A549 (cell line): ENCODE data around the gene PPP2R2D. TPM values are rescaled to one million over a fixed set of nuclear protein-coding genes. Genes with fewer than 3 reads are reported as not detected.

Experiments
- ATAC-seq, 2 experiments: fragments of 200-7000 bp in 1 of 2; fragments of >200 bp in 1 of 2; cut with Nextera tagmentation in 1 of 2; cut with Tn5 transposase in 1 of 2; 3 replicates each; pipeline versions ENCODE4 v1.8.0 to v1.9.1; 2018 to 2020; ENCODE audit warnings: mild to moderate bottlenecking in 1 of 2, moderate library complexity in 1 of 2
- CTCF ChIA-PET: fragments of 300-600 bp; sonication (Branson Sonifier 250); formaldehyde crosslinking; extraction: SDS; loops from one replicate; lab custom pipeline; 2021; ENCODE audit warnings: antibody characterized with exemption, inconsistent platforms; lab: Yijun Ruan, JAX
- POLR2A ChIA-PET: fragments of 350-600 bp; formaldehyde crosslinking; extraction: SDS; loops from one replicate; lab custom pipeline; 2021; ENCODE audit warnings: antibody characterized with exemption, inconsistent platforms; lab: Yijun Ruan, JAX
- DNase-seq, 2 experiments: peaks; one replicate each; pipeline versions ENCODE4 v3.0.0 to v3.0.0-alpha.2; 2011 to 2016; ENCODE audit warnings: low read depth in 1 of 2, low spot score in 1 of 2
- FAIRE-seq: peaks from 2 replicates; lab custom pipeline; 2011; peaks lifted over from hg19 to GRCh38; lab: Jason Lieb, UNC
- H3K27ac ChIP-seq, 2 experiments: fragments of >200 bp; sonication (Bioruptor Twin); formaldehyde crosslinking; 3 replicates each; pipeline ENCODE4 v1.5.1; 2016 to 2017
- H3K4me1 ChIP-seq: fragments of >200 bp; sonication (Bioruptor Twin); formaldehyde crosslinking; 3 replicates; pipeline ENCODE4 v1.6.1; 2016
- H3K4me2 ChIP-seq: fragments of >200 bp; sonication (Bioruptor Twin); formaldehyde crosslinking; 3 replicates; pipeline ENCODE4 v1.6.1; 2016
- H3K4me3 ChIP-seq: fragments of >200 bp; sonication (Bioruptor Twin); formaldehyde crosslinking; 3 replicates; pipeline ENCODE4 v1.5.1; 2016
- H3K9me3 ChIP-seq: fragments of >200 bp; sonication (Bioruptor Twin); formaldehyde crosslinking; 3 replicates; pipeline ENCODE4 v1.6.1; 2016
- CEBPB ChIP-seq, 2 experiments: fragments of >200 bp in 1 of 2; sonication (Bioruptor Twin) in 1 of 2; formaldehyde crosslinking in 1 of 2; IDR thresholded peaks; 2 replicates each; pipeline ENCODE4 v1.6.1; 2012 to 2016
- CHD2 ChIP-seq: fragments of 150-350 bp; IDR thresholded peaks from 2 replicates; pipeline ENCODE4 v1.6.1; 2014; ENCODE audit warnings: low read length; ENCODE audit not compliant: partially characterized antibody
- CHD4 ChIP-seq: fragments of 200-600 bp; sonication (generic); IDR thresholded peaks from 2 replicates; pipeline ENCODE4 v1.6.1; 2016; ENCODE audit warnings: antibody characterized with exemption, mild to moderate bottlenecking, borderline replicate concordance
- EHMT2 ChIP-seq: fragments of 200-600 bp; sonication (generic); IDR thresholded peaks from 2 replicates; pipeline ENCODE4 v1.6.1; 2016; ENCODE audit warnings: antibody characterized with exemption, low read depth, mild to moderate bottlenecking, moderate library complexity
- EP300 ChIP-seq, 2 experiments: fragments of >200 bp; sonication (Bioruptor Twin); formaldehyde crosslinking; IDR thresholded peaks; 2 replicates in 1 of 2; 3 replicates in 1 of 2; pipeline ENCODE4 v1.6.1; 2016 to 2017
- FOXS1 ChIP-seq: fragments of 250-450 bp; sonication (Bioruptor Pico); IDR thresholded peaks from 2 replicates; pipeline ENCODE4 v1.5.0; 2020; ENCODE audit warnings: mild to moderate bottlenecking, moderate library complexity
- HOXA7 ChIP-seq: fragments of 250-450 bp; sonication (Bioruptor Pico); IDR thresholded peaks from 2 replicates; pipeline ENCODE4 v1.5.0; 2020; ENCODE audit warnings: mild to moderate bottlenecking, moderate library complexity
- JUN ChIP-seq, 2 experiments: fragments of >200 bp; sonication (Bioruptor Twin); formaldehyde crosslinking; IDR thresholded peaks; 2 replicates in 1 of 2; 3 replicates in 1 of 2; pipeline ENCODE4 v1.6.1; 2016 to 2017
- KDM1A ChIP-seq: fragments of 200-600 bp; sonication (generic); IDR thresholded peaks from 2 replicates; pipeline ENCODE4 v1.6.1; 2016; ENCODE audit warnings: low read depth, mild to moderate bottlenecking
- KDM5A ChIP-seq: fragments of 200-600 bp; sonication (generic); IDR thresholded peaks from 2 replicates; pipeline ENCODE4 v1.6.1; 2016; ENCODE audit warnings: antibody characterized with exemption, mild to moderate bottlenecking
- MAFK ChIP-seq: fragments of 450-650 bp; IDR thresholded peaks from 2 replicates; pipeline ENCODE4 v1.6.1; 2014; ENCODE audit not compliant: partially characterized antibody
- NFE2L2 ChIP-seq: fragments of 150-350 bp; conservative IDR thresholded peaks from 2 replicates; pipeline ENCODE4 v1.6.1; 2014; ENCODE audit warnings: low read length
- NR3C1 ChIP-seq: fragments of >200 bp; sonication (Bioruptor Twin); formaldehyde crosslinking; IDR thresholded peaks from 3 replicates; pipeline ENCODE4 v1.6.1; 2017
- PHF8 ChIP-seq: fragments of 200-600 bp; sonication (generic); IDR thresholded peaks from 2 replicates; pipeline ENCODE4 v1.6.1; 2016; ENCODE audit warnings: low read depth, mild to moderate bottlenecking, antibody characterized with exemption, moderate library complexity, borderline replicate concordance
- RFX5 ChIP-seq: fragments of 450-650 bp; IDR thresholded peaks from 2 replicates; pipeline ENCODE4 v1.7.1; 2014; ENCODE audit warnings: antibody characterized with exemption, mild to moderate bottlenecking, moderate library complexity
- TFCP2L1 ChIP-seq: fragments of 250-450 bp; sonication (Bioruptor Pico); IDR thresholded peaks from 2 replicates; pipeline ENCODE4 v1.5.0; 2021; ENCODE audit warnings: mild to moderate bottlenecking
- TP53 ChIP-seq: fragments of 250-450 bp; sonication (Bioruptor Pico); IDR thresholded peaks from 2 replicates; pipeline ENCODE4 v1.5.0; 2021; ENCODE audit warnings: mild to moderate bottlenecking, moderate library complexity
- ZNF302 ChIP-seq: fragments of 250-450 bp; sonication (Bioruptor Pico); IDR thresholded peaks from 2 replicates; pipeline ENCODE4 v1.9.0; 2021; ENCODE audit warnings: inconsistent platforms, mild to moderate bottlenecking, moderate library complexity
- WGBS: methylation state at CpG from one replicate; pipeline ENCODE4 v1.1.6; 2017; ENCODE audit errors: missing lambda C conversion rate; 5-methylcytosine and 5-hydroxymethylcytosine counted together
- polyA plus RNA-seq, 4 experiments: library from polyadenylated mRNA; depleted of rRNA in 3 of 4; stranded (reverse); fragments of >200 nt; fragmentation: RNase III in 1 of 4; extraction: RNeasy Plus Mini Kit Qiagen cat#74134 plus additional on column Dnase treatment in 1 of 4; gene quantifications; 2 replicates in 3 of 4; 3 replicates in 1 of 4; pipeline ENCODE4 v1.2.3, GENCODE V29; 2011 to 2017
- TF ChIP-seq, protein P1 (sequence below): IDR thresholded peaks from 2 replicates; pipeline ENCODE4 v1.6.1; 2012
- TF ChIP-seq, protein P2 (sequence below): IDR thresholded peaks from 2 replicates; pipeline ENCODE4 v1.6.1; 2012; ENCODE audit warnings: low read depth, borderline replicate concordance
- TF ChIP-seq, protein P3 (sequence below): fragments of 250-450 bp; sonication (Bioruptor Pico); IDR thresholded peaks from 2 replicates; pipeline ENCODE4 v1.5.0; 2020; ENCODE audit warnings: low read depth, mild to moderate bottlenecking, moderate library complexity
- TF ChIP-seq, protein P4 (sequence below): fragments of 200-600 bp; sonication (generic); IDR thresholded peaks from 2 replicates; pipeline ENCODE4 v1.6.1; 2016; ENCODE audit warnings: antibody characterized with exemption, mild to moderate bottlenecking, moderate library complexity
- TF ChIP-seq, protein P5 (sequence below): IDR thresholded peaks from 2 replicates; pipeline ENCODE4 v1.6.1; 2012

The PPP2R2D gene
- polyA plus RNA-seq, 2 of the 4 experiments (the other 2 are of a cell fraction) = 23.9 to 36.0 TPM

DNA sequence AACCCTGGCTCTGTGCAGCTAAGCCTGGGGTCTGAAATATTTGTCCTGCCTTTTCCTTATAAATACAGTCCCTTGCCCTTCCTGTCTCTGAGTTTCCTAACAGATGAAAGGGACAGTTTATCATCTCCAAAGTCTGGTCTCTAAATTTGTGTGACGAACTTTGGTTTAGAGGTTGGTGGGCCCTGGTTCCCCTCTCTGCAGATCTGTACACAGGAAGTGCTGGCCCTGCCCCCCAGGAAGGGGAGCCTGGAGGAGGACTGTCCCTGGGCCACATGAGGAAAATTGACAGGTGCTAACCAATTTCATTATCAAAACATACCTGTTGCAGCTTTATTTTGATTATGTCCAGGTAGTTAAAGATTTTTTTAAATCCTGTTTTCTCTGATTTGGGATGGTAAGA is 34.5 kb downstream of the PPP2R2D start:
- H3K4me1 ChIP-seq = peaks cover 6% of the 10 kb centered on the region; the same call in 1 of the 3 replicates
- H3K27ac ChIP-seq = no peak overlapping the region
- CTCF ChIA-PET = interaction anchor here (0.8 to 1.8 kb wide), 4 partner anchors 9 to 208 kb away, joined by 3 to 5 read pairs (median 4); no protein-coding TSS in a partner anchor
- DNase-seq (no peak), ATAC-seq (no peak), FAIRE-seq (no peak)
- WGBS = 80% methylated on average over 1 of the region's 1 CpG
- POLR2A ChIA-PET = no interaction called here
- TF ChIP-seq ZNF302 (CRISPR knock-in tag) (no peak), CEBPB (IDR thresholded peaks at IDR 0.05) (no peak), RFX5 (no peak), CHD4 (no peak), EHMT2 (no peak), KDM1A (no peak), CHD2 (no peak), HOXA7 (CRISPR knock-in tag) (no peak), EP300 (IDR thresholded peaks at IDR 0.05) (no peak), FOXS1 (CRISPR knock-in tag) (no peak), TP53 (no peak), NR3C1 (no peak), PHF8 (no peak), TFCP2L1 (CRISPR knock-in tag) (no peak), NFE2L2 (no peak)
- TF ChIP-seq, protein P1, sequence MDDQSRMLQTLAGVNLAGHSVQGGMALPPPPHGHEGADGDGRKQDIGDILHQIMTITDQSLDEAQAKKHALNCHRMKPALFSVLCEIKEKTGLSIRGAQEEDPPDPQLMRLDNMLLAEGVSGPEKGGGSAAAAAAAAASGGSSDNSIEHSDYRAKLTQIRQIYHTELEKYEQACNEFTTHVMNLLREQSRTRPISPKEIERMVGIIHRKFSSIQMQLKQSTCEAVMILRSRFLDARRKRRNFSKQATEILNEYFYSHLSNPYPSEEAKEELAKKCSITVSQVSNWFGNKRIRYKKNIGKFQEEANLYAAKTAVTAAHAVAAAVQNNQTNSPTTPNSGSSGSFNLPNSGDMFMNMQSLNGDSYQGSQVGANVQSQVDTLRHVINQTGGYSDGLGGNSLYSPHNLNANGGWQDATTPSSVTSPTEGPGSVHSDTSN = no peak
- TF ChIP-seq, protein P2, sequence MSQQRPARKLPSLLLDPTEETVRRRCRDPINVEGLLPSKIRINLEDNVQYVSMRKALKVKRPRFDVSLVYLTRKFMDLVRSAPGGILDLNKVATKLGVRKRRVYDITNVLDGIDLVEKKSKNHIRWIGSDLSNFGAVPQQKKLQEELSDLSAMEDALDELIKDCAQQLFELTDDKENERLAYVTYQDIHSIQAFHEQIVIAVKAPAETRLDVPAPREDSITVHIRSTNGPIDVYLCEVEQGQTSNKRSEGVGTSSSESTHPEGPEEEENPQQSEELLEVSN = no peak
- TF ChIP-seq, protein P3, sequence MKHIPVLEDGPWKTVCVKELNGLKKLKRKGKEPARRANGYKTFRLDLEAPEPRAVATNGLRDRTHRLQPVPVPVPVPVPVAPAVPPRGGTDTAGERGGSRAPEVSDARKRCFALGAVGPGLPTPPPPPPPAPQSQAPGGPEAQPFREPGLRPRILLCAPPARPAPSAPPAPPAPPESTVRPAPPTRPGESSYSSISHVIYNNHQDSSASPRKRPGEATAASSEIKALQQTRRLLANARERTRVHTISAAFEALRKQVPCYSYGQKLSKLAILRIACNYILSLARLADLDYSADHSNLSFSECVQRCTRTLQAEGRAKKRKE (CRISPR knock-in tag) = no peak
- TF ChIP-seq, protein P4, sequence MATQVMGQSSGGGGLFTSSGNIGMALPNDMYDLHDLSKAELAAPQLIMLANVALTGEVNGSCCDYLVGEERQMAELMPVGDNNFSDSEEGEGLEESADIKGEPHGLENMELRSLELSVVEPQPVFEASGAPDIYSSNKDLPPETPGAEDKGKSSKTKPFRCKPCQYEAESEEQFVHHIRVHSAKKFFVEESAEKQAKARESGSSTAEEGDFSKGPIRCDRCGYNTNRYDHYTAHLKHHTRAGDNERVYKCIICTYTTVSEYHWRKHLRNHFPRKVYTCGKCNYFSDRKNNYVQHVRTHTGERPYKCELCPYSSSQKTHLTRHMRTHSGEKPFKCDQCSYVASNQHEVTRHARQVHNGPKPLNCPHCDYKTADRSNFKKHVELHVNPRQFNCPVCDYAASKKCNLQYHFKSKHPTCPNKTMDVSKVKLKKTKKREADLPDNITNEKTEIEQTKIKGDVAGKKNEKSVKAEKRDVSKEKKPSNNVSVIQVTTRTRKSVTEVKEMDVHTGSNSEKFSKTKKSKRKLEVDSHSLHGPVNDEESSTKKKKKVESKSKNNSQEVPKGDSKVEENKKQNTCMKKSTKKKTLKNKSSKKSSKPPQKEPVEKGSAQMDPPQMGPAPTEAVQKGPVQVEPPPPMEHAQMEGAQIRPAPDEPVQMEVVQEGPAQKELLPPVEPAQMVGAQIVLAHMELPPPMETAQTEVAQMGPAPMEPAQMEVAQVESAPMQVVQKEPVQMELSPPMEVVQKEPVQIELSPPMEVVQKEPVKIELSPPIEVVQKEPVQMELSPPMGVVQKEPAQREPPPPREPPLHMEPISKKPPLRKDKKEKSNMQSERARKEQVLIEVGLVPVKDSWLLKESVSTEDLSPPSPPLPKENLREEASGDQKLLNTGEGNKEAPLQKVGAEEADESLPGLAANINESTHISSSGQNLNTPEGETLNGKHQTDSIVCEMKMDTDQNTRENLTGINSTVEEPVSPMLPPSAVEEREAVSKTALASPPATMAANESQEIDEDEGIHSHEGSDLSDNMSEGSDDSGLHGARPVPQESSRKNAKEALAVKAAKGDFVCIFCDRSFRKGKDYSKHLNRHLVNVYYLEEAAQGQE = no peak
- no peaks in the 10 kb centered on the region for H3K9me3 ChIP-seq
- H3K4me2 ChIP-seq = no peak overlapping the region
- no peak overlapping the region for H3K4me3 ChIP-seq

DNA sequence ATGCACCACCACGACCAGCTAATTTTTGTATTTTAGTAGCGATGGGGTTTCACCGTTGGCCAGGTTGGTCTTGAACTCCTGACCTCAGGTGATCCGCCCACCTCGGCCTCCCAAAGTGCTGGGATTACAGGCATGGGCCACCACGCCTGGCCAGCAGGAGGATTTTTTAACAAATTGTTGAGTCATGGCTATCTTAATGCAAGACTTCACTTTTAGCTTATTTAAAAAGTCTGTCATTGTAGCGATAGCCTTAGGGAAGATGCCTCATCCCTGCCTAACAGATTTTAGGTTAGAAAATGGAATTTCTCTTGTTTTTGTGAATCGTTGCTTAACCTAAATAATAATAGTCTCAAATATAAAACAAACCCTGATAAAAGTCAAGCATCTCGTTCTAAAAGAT is 35.5 kb downstream of the PPP2R2D start:
- ChIA-PET CTCF (interaction anchor here (1.2 to 1.8 kb wide), 3 partner anchors 10 to 51 kb away, joined by 4 to 5 read pairs (median 5); no protein-coding TSS in a partner anchor), POLR2A (no interaction called here)
- no peaks in the 10 kb centered on the region for H3K9me3 ChIP-seq
- FAIRE-seq (no peak), ATAC-seq (no peak), DNase-seq (no peak)
- no peak overlapping the region for H3K4me2 ChIP-seq
- TF ChIP-seq, protein P5, sequence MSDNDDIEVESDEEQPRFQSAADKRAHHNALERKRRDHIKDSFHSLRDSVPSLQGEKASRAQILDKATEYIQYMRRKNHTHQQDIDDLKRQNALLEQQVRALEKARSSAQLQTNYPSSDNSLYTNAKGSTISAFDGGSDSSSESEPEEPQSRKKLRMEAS = no peak
- TF ChIP-seq JUN (IDR thresholded peaks at IDR 0.05) (no peak), MAFK (peak; percentile 41), KDM5A (no peak)
- H3K4me1 ChIP-seq = peaks cover 6% of the 10 kb centered on the region; the same call in 1 of the 3 replicates
- H3K27ac ChIP-seq = no peak overlapping the region
- H3K4me3 ChIP-seq = no peak overlapping the region
- WGBS = 89% methylated on average over 9 of the region's 9 CpGs
